Aorta (tissue), 5 donors: Measurements from ENCODE around the gene SEMA3D. TPM values are rescaled to one million over a fixed set of nuclear protein-coding genes. Genes with fewer than 3 reads are reported as not detected.

Experiments
- ATAC-seq: fragments of 200-7000 bp; cut with Tn5 transposase; one replicate; pipeline ENCODE4 v1.9.1; 2022; ENCODE audit warnings: moderate library complexity; ENCODE audit not compliant: low FRiP score
- DNase-seq, 2 donors: peaks; one replicate each; pipeline ENCODE4 v3.0.0-alpha.2; 2020
- H3K27ac ChIP-seq, 2 donors: one replicate each; pipeline ENCODE4 v1.5.1; 2013; ENCODE audit warnings: low read length in 2 of 2, mild to moderate bottlenecking in 2 of 2, moderate library complexity in 2 of 2, control low read depth in 1 of 2, inconsistent platforms in 1 of 2, low read depth in 1 of 2
- H3K27me3 ChIP-seq, 2 donors: one replicate each; pipeline ENCODE4 v1.6.1; 2013; ENCODE audit warnings: control low read depth in 1 of 2, low read length in 1 of 2, mild to moderate bottlenecking in 1 of 2, moderate library complexity in 1 of 2; ENCODE audit not compliant: insufficient read depth in 2 of 2, control insufficient read depth in 1 of 2
- H3K36me3 ChIP-seq, 2 donors: one replicate each; pipeline ENCODE4 v1.6.1; 2013; ENCODE audit warnings: control low read depth in 1 of 2, low read length in 1 of 2, mild to moderate bottlenecking in 1 of 2; ENCODE audit not compliant: insufficient read depth in 2 of 2, control insufficient read depth in 1 of 2
- H3K4me1 ChIP-seq, 2 donors: one replicate each; pipeline ENCODE4 v1.6.1; 2013; ENCODE audit warnings: low read length in 2 of 2, control low read depth in 1 of 2, mild to moderate bottlenecking in 1 of 2, moderate library complexity in 1 of 2; ENCODE audit not compliant: insufficient read depth in 2 of 2, control insufficient read depth in 1 of 2
- H3K4me3 ChIP-seq, 2 donors: one replicate each; pipeline ENCODE4 v1.5.1; 2013; ENCODE audit warnings: low read length in 2 of 2, control low read depth in 1 of 2, mild to moderate bottlenecking in 1 of 2
- H3K9me3 ChIP-seq: one replicate; pipeline ENCODE4 v1.6.1; 2013; ENCODE audit warnings: mild to moderate bottlenecking, low read length; ENCODE audit not compliant: control insufficient read depth
- WGBS, 2 donors: extraction: QIAGEN DNeasy Blood & Tissue Kit; methylation state at CpG; one replicate each; pipeline ENCODE4 v1.1.7; 2013; 5-methylcytosine and 5-hydroxymethylcytosine counted together
- intact Hi-C, 2 donors: fragments of 100-400 bp; cut with DNase I; formaldehyde crosslinking; loops; one replicate each; pipeline versions ENCODE4 v1.14.2 to v1.15.0; 2022
- polyA plus RNA-seq, 2 donors: library from polyadenylated mRNA; stranded (reverse); fragments of 200-250 nt; gene quantifications; one replicate each; pipeline ENCODE4 v1.2.3, GENCODE V29; 2013
- total RNA-seq, 2 donors: library from RNA; stranded (reverse); fragmentation: NEBNext Ultra II Directional; extraction: Animal tissue kit (Norgen Biotek cat#: 25700); gene quantifications; one replicate each; pipeline ENCODE4 v1.2.1, GENCODE V29; 2021
- donor health status: healthy with polysubstance abuse.
- donor health status: Bipolar disorder and iron deficiency.
- donor health status: DM: no; HTN: no; CAD: no.
- donor health status: DM: no; HTN: no; CAD: no.
- donor health status: DM: yes; HTN: yes; CAD: no.

The SEMA3D gene
- total and polyA plus RNA-seq, 4 donors: 3.5 to 50.7 (median 20.0) TPM

GRCh38 chr7:85074992-85075391, 111.9 kb downstream of the SEMA3D start:
- no peaks in the 10 kb centered on the region for H3K36me3 ChIP-seq
- 85 to 91% methylated on average over 2 of the region's 2 CpGs for WGBS, 2 donors
- no peaks in the 10 kb centered on the region for H3K27me3 ChIP-seq
- no peaks in the 10 kb centered on the region for H3K9me3 ChIP-seq
- no peak for ATAC-seq
- no peak overlapping the region for H3K27ac ChIP-seq
- intact Hi-C loops: no loop called here
- H3K4me3 ChIP-seq: no peak overlapping the region
- no peak for DNase-seq
- no peaks in the 10 kb centered on the region for H3K4me1 ChIP-seq

- H3K27me3 ChIP-seq: no peaks in the 10 kb centered on the region
- no peak overlapping the region for H3K27ac ChIP-seq
- H3K36me3 ChIP-seq: no peaks in the 10 kb centered on the region
- intact Hi-C loops: no loop called here
- WGBS, 2 donors: 31% methylated on average over 1 of the region's 1 CpG
- H3K9me3 ChIP-seq: no peaks in the 10 kb centered on the region
- no peak for DNase-seq
- H3K4me3 ChIP-seq: no peak overlapping the region
- no peak for ATAC-seq
- no peaks in the 10 kb centered on the region for H3K4me1 ChIP-seq
Measured at GRCh38 chr7:85074016-85074415, 112.8 kb downstream of the SEMA3D start.

DNA sequence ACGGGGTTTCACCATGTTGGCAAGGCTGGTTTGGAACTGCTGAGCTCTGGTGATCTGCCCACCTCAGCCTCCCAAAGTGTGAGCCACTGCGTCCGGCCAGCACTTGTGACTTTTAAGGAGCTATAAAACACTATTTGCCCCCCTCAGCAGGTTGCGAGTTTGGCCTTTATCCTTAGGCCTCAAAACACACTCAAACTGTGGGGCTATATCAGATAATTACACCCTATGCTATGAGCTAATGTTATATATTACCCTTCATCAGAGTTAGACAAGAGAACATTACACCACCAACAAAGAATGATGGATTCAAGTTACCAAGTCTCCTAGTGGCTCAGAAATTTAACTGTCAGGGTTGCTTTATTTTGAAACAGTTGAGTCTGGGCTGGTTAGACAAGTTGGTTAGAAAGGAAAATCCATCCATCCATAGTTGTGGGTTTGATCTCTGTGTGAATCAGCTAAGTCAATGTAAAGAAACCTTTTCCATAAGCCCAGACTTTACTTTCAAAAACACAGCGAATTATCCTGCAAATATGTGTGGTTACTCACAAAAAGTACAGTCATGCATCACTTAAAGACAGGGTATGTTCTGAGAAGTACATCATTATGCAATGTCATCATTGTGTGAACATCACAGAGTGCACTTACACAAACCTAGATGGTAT, 115.8 kb downstream of the SEMA3D start:
- WGBS, 2 donors: 83 to 88% methylated on average over 5 of the region's 5 CpGs
- H3K27ac ChIP-seq: no peak overlapping the region
- DNase-seq: no peak
- no peak overlapping the region for H3K4me3 ChIP-seq
- no peaks in the 10 kb centered on the region for H3K9me3 ChIP-seq
- intact Hi-C loops: no loop called here
- no peak for ATAC-seq
- no peaks in the 10 kb centered on the region for H3K27me3 ChIP-seq
- H3K4me1 ChIP-seq: peaks cover 0 to 3% of the 10 kb centered on the region in 2 donors
- H3K36me3 ChIP-seq: no peaks in the 10 kb centered on the region

GRCh38 chr7:85068799-85069198, 118.1 kb downstream of the SEMA3D start:
- H3K4me3 ChIP-seq: no peak overlapping the region

GRCh38 chr7:85067371-85067770, 119.5 kb downstream of the SEMA3D start:
- Histone ChIP-seq H3K9me3 (no peaks in the 10 kb centered on the region), H3K27me3 (no peaks in the 10 kb centered on the region), H3K4me3 (no peak overlapping the region), H3K27ac (no peak overlapping the region), H3K4me1 (peaks cover 0 to 6% of the 10 kb centered on the region in 2 donors), H3K36me3 (no peaks in the 10 kb centered on the region)
- ATAC-seq: no peak
- no peak for DNase-seq
- intact Hi-C loops: loop anchor here in 1 of 2 donors (5.0 kb wide), 2 partner anchors 35 to 105 kb away; no protein-coding TSS in a partner anchor
- 52 to 70% methylated on average over 1 of the region's 1 CpG for WGBS, 2 donors

More at GRCh38 chr7:85068799-85069198, 118.1 kb downstream of the SEMA3D start:
- WGBS, 2 donors: 0 to 4% methylated on average over 1 of the region's 1 CpG
- H3K9me3 ChIP-seq: no peaks in the 10 kb centered on the region
- intact Hi-C loops: loop anchor here in 1 of 2 donors (5.0 kb wide), 2 partner anchors 34 to 104 kb away; no protein-coding TSS in a partner anchor
- peak; percentile 89 for ATAC-seq
- no peak for DNase-seq
- peaks cover 0 to 6% of the 10 kb centered on the region in 2 donors for H3K4me1 ChIP-seq
- no peaks in the 10 kb centered on the region for H3K36me3 ChIP-seq
- H3K27ac ChIP-seq: no peak overlapping the region
- H3K27me3 ChIP-seq: no peaks in the 10 kb centered on the region

DNA sequence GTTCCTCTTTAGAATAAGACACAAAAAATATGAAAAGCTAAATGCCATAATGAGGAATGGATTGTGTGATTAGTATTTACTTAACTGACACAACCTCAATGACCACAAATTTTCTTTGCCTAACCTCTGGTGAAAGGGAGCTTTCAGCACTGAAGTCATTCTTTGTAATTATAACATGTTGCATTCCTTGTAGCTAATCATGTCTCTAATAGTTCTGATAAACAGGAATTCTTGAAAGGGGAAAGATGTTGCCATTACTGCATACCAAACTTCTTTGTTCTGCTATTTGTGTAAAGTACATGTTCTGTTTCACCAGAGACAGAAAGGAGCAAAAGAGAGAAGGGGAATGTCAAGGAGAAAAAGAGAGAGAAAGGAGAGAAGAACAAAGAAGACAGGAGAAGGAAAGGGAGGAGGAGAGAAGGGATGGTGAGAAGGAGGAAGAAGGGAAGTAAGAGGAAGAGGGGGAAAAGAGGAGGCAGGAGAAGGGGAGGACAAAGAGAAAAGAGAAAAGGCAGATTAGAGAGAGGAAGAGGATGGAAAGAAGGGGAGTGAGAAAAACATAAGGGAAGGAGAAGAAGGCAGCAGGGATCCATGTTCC, 120.9 kb downstream of the SEMA3D start:
- H3K27me3 ChIP-seq: no peaks in the 10 kb centered on the region
- H3K27ac ChIP-seq: no peak overlapping the region
- H3K9me3 ChIP-seq: no peaks in the 10 kb centered on the region
- peaks cover 0 to 11% of the 10 kb centered on the region in 2 donors for H3K4me1 ChIP-seq
- H3K4me3 ChIP-seq: no peak overlapping the region
- DNase-seq (no peak), ATAC-seq (no peak)
- intact Hi-C loops: loop anchor here in 1 of 2 donors (5.0 kb wide), 2 partner anchors 36 to 106 kb away; no protein-coding TSS in a partner anchor
- H3K36me3 ChIP-seq: no peaks in the 10 kb centered on the region

DNA sequence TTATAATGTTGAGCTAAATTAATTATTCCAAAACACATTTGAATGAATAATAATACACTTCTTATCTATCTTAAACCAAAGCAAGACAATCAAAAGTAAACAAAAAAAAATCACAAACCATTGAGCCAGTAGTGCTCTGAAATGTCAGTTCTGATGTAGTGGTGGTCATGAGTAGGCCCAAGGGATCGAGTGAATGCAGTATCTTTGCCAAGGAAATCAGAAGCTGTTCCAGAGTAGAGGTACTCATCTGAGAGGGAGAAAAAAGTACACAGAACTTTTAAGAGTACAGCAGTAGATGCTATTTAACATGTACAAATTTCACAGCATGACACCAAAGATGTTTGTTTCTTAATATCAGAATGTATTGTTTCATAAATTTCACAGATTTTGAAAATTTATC, 121.5 kb downstream of the SEMA3D start:
- intact Hi-C loops: loop anchor here in 1 of 2 donors (5.0 kb wide), 2 partner anchors 37 to 107 kb away; no protein-coding TSS in a partner anchor
- H3K36me3 ChIP-seq: no peaks in the 10 kb centered on the region
- H3K27ac ChIP-seq: no peak overlapping the region
- DNase-seq (no peak), ATAC-seq (peak; percentile 76)
- WGBS, 2 donors: 0 to 3% methylated on average over 1 of the region's 1 CpG
- no peaks in the 10 kb centered on the region for H3K9me3 ChIP-seq
- H3K4me1 ChIP-seq: peaks cover 0 to 11% of the 10 kb centered on the region in 2 donors
- H3K4me3 ChIP-seq: no peak overlapping the region
- no peaks in the 10 kb centered on the region for H3K27me3 ChIP-seq

DNA sequence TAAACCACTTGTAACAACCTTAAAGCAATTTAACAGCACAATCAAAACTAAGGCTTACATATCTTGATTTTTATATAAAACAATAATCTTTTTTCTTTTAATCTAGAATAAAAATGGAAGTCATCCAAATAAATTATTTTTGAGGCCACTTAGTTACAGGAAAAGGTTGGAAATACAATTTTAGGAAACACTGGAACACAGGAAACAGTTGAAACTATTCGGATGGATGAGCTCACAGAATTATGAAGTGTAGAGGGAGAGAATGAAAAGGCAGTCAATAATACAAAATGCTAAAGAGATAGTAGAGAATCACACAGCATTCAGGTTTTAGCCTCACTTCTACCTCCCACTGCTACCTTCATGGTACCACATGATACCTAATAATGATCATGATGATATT, 124.2 kb downstream of the SEMA3D start:
- ATAC-seq: no peak
- no peak overlapping the region for H3K4me3 ChIP-seq
- no peaks in the 10 kb centered on the region for H3K36me3 ChIP-seq
- H3K27me3 ChIP-seq: no peaks in the 10 kb centered on the region
- H3K27ac ChIP-seq: no peak overlapping the region
- no peak for DNase-seq
- H3K9me3 ChIP-seq: no peaks in the 10 kb centered on the region
- intact Hi-C loops: loop anchor here in 1 of 2 donors (5.0 kb wide), 1 partner anchor 125 kb away; the partner anchor contains the start of gene SEMA3D
- peaks cover 0 to 11% of the 10 kb centered on the region in 2 donors for H3K4me1 ChIP-seq
- 11 to 20% methylated on average over 1 of the region's 1 CpG for WGBS, 2 donors

GRCh38 chr7:85061456-85061855, 125.4 kb downstream of the SEMA3D start:
- H3K4me3 ChIP-seq: no peak overlapping the region
- no peaks in the 10 kb centered on the region for H3K9me3 ChIP-seq
- no peaks in the 10 kb centered on the region for H3K36me3 ChIP-seq
- H3K27ac ChIP-seq: no peak overlapping the region
- ATAC-seq (no peak), DNase-seq (no peak)
- intact Hi-C loops: loop anchor here in 1 of 2 donors (5.0 kb wide), 1 partner anchor 126 kb away; the partner anchor contains the start of gene SEMA3D
- H3K27me3 ChIP-seq: no peaks in the 10 kb centered on the region
- peaks cover 0 to 11% of the 10 kb centered on the region in 2 donors for H3K4me1 ChIP-seq
- 36 to 37% methylated on average over 2 of the region's 2 CpGs for WGBS, 2 donors
